ENCODE data around the gene OR8B3.

Gene OR8B3

GRCh38 chr11:124398924-124399323, at the start of gene OR8B3:
Gene OR8B3 (minus strand): TSS chr11:124399024. CDS start chr11:124397351, 1,673 bp downstream.
- H3K4me3 ChIP-seq (ENCODE audit: low read length), result no peak within 1 kb of the TSS
- no peak for DNase-seq (ENCODE audit: low read depth)
- TF ChIP-seq CTCF (IDR thresholded peaks at IDR 0.05; ENCODE audit: insufficient read depth, low read depth, low read length, missing control alignments), result no peak

GRCh38 chr11:124446916-124447315, 48.1 kb upstream of the OR8B3 start:
- peak; percentile 41 for DNase-seq (ENCODE audit: low read depth)
- TF ChIP-seq CTCF (IDR thresholded peaks at IDR 0.05; ENCODE audit: insufficient read depth, low read depth, low read length, missing control alignments), result no peak
- H3K4me3 ChIP-seq (ENCODE audit: low read length), result no peak overlapping the region

- DNase-seq (ENCODE audit: low read depth), result no peak
- no peak for TF ChIP-seq CTCF (IDR thresholded peaks at IDR 0.05; ENCODE audit: insufficient read depth, low read depth, low read length, missing control alignments)
- no peak within 1 kb of the TSS for H3K4me3 ChIP-seq (ENCODE audit: low read length)
These were observed 46.9 kb upstream of the OR8B3 start, which contains the start of gene OR8B8 for GRCh38 chr11:124445646-124446150. Gene OR8B8 (minus strand): TSS chr11:124445696. CDS start chr11:124441085, 4,611 bp downstream.

- DNase-seq (ENCODE audit: low read depth), result no peak
- no peak overlapping the region for H3K4me3 ChIP-seq (ENCODE audit: low read length)
- no peak for TF ChIP-seq CTCF (IDR thresholded peaks at IDR 0.05; ENCODE audit: insufficient read depth, low read depth, low read length, missing control alignments)
These were observed 44.0 kb upstream of the OR8B3 start for GRCh38 chr11:124442847-124443246.

- TF ChIP-seq CTCF (IDR thresholded peaks at IDR 0.05; ENCODE audit: insufficient read depth, low read depth, low read length, missing control alignments), result no peak
- H3K4me3 ChIP-seq (ENCODE audit: low read length), result no peak overlapping the region
These were observed 43.6 kb upstream of the OR8B3 start for GRCh38 chr11:124442442-124442841.

GRCh38 chr11:124441519-124441918, 42.7 kb upstream of the OR8B3 start:
- TF ChIP-seq CTCF (IDR thresholded peaks at IDR 0.05; ENCODE audit: insufficient read depth, low read depth, low read length, missing control alignments), result no peak
- no peak for DNase-seq (ENCODE audit: low read depth)
- no peak overlapping the region for H3K4me3 ChIP-seq (ENCODE audit: low read length)

More at GRCh38 chr11:124442442-124442841, 43.6 kb upstream of the OR8B3 start:
- DNase-seq (ENCODE audit: low read depth), result no peak

- no peak for DNase-seq (ENCODE audit: low read depth)
- no peak overlapping the region for H3K4me3 ChIP-seq (ENCODE audit: low read length)
- TF ChIP-seq CTCF (IDR thresholded peaks at IDR 0.05; ENCODE audit: insufficient read depth, low read depth, low read length, missing control alignments), result no peak
These were observed 42.3 kb upstream of the OR8B3 start for GRCh38 chr11:124441081-124441480.

Measured in epithelial cell of esophagus (primary cell).